Measurements from ENCODE around the gene ATG14. TPM values are rescaled to one million over a fixed set of nuclear protein-coding genes. Genes with fewer than 3 reads are reported as not detected.

The ATG14 gene
- total and polyA plus RNA-seq, 2 of the 8 experiments (the other 6 are each of a cell fraction or from before 2014, with no cell fraction given): 4.9 to 10.8 TPM

DNA sequence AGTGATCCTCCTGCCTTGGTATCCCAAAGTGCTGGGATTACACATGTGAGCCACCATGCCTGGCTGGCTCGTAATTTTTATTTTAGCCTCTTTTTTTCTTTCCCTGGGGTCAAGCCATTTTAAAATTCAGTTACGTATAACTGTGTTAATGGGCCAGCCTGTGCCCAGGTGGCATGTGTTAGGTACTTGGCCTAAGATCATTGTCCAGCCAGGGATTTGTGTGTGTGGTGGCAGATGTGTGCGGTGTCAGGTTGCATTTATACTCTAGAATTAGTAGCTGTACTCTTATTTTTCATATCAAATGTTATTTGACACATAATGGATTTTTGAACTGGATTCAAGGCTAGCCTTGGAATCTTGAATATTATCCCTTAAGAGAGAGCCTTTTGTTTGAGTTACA is 71.1 kb downstream of the ATG14 start (continued):
- TF ChIP-seq, protein P1, sequence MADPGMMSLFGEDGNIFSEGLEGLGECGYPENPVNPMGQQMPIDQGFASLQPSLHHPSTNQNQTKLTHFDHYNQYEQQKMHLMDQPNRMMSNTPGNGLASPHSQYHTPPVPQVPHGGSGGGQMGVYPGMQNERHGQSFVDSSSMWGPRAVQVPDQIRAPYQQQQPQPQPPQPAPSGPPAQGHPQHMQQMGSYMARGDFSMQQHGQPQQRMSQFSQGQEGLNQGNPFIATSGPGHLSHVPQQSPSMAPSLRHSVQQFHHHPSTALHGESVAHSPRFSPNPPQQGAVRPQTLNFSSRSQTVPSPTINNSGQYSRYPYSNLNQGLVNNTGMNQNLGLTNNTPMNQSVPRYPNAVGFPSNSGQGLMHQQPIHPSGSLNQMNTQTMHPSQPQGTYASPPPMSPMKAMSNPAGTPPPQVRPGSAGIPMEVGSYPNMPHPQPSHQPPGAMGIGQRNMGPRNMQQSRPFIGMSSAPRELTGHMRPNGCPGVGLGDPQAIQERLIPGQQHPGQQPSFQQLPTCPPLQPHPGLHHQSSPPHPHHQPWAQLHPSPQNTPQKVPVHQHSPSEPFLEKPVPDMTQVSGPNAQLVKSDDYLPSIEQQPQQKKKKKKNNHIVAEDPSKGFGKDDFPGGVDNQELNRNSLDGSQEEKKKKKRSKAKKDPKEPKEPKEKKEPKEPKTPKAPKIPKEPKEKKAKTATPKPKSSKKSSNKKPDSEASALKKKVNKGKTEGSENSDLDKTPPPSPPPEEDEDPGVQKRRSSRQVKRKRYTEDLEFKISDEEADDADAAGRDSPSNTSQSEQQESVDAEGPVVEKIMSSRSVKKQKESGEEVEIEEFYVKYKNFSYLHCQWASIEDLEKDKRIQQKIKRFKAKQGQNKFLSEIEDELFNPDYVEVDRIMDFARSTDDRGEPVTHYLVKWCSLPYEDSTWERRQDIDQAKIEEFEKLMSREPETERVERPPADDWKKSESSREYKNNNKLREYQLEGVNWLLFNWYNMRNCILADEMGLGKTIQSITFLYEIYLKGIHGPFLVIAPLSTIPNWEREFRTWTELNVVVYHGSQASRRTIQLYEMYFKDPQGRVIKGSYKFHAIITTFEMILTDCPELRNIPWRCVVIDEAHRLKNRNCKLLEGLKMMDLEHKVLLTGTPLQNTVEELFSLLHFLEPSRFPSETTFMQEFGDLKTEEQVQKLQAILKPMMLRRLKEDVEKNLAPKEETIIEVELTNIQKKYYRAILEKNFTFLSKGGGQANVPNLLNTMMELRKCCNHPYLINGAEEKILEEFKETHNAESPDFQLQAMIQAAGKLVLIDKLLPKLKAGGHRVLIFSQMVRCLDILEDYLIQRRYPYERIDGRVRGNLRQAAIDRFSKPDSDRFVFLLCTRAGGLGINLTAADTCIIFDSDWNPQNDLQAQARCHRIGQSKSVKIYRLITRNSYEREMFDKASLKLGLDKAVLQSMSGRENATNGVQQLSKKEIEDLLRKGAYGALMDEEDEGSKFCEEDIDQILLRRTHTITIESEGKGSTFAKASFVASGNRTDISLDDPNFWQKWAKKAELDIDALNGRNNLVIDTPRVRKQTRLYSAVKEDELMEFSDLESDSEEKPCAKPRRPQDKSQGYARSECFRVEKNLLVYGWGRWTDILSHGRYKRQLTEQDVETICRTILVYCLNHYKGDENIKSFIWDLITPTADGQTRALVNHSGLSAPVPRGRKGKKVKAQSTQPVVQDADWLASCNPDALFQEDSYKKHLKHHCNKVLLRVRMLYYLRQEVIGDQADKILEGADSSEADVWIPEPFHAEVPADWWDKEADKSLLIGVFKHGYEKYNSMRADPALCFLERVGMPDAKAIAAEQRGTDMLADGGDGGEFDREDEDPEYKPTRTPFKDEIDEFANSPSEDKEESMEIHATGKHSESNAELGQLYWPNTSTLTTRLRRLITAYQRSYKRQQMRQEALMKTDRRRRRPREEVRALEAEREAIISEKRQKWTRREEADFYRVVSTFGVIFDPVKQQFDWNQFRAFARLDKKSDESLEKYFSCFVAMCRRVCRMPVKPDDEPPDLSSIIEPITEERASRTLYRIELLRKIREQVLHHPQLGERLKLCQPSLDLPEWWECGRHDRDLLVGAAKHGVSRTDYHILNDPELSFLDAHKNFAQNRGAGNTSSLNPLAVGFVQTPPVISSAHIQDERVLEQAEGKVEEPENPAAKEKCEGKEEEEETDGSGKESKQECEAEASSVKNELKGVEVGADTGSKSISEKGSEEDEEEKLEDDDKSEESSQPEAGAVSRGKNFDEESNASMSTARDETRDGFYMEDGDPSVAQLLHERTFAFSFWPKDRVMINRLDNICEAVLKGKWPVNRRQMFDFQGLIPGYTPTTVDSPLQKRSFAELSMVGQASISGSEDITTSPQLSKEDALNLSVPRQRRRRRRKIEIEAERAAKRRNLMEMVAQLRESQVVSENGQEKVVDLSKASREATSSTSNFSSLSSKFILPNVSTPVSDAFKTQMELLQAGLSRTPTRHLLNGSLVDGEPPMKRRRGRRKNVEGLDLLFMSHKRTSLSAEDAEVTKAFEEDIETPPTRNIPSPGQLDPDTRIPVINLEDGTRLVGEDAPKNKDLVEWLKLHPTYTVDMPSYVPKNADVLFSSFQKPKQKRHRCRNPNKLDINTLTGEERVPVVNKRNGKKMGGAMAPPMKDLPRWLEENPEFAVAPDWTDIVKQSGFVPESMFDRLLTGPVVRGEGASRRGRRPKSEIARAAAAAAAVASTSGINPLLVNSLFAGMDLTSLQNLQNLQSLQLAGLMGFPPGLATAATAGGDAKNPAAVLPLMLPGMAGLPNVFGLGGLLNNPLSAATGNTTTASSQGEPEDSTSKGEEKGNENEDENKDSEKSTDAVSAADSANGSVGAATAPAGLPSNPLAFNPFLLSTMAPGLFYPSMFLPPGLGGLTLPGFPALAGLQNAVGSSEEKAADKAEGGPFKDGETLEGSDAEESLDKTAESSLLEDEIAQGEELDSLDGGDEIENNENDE (IDR thresholded peaks at IDR 0.05; ENCODE audit: insufficient replicate concordance, low read length): no peak
- TF ChIP-seq CBX5 (IDR thresholded peaks at IDR 0.05; ENCODE audit: low read depth, low read length): no peak
- TF ChIP-seq BCL11A (IDR thresholded peaks at IDR 0.05; ENCODE audit: low read depth in 2 of 2, low read length in 2 of 2): no peak
- TF ChIP-seq TAF7 (optimal IDR thresholded peaks at IDR 0.05; ENCODE audit: borderline replicate concordance, low read depth, low read length): no peak
- no peak for TF ChIP-seq CHD1 (IDR thresholded peaks at IDR 0.05; ENCODE audit: low read depth, low read length)
- TF ChIP-seq RXRA (IDR thresholded peaks at IDR 0.05; ENCODE audit: insufficient read depth, low read depth, low read length): no peak

All from H1 (cell line).